ENCODE results near the gene FAM170A. TPM values are rescaled to one million over a fixed set of nuclear protein-coding genes. Genes with fewer than 3 reads are reported as not detected.

The FAM170A gene, protein sequence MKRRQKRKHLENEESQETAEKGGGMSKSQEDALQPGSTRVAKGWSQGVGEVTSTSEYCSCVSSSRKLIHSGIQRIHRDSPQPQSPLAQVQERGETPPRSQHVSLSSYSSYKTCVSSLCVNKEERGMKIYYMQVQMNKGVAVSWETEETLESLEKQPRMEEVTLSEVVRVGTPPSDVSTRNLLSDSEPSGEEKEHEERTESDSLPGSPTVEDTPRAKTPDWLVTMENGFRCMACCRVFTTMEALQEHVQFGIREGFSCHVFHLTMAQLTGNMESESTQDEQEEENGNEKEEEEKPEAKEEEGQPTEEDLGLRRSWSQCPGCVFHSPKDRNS
- total RNA-seq (2014; rRNA removed; shearing (Covaris generic)) = not detected in 2 replicates

DNA sequence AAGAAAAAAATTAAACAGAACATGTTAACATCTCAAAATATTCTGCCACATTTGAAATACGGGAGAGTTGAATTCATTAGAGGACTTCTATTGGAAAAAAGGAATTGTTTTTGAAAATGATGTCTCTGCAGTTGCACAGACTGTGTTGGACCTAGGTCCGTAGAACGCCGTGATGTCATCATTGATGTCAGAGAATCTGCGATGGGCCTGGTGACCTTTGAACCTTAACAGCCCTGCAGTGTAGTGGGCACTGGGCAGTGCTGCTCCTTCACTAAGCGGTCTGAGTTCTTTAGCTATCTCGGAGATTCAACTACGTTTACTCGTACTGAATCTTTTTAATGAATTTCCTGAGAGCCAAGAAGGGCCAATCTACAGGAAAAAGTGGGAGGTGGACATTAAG is at the start of gene FAM170A:
FAM170A (plus strand) TSS at position 220 of the 400 bp plus-strand sequence. CDS start 211 bp downstream, outside the sequence.
- Histone ChIP-seq H3K4me3 (ENCODE audit: insufficient read depth, low read depth, low read length) (no peak within 1 kb of the TSS), H3K36me3 (replicated peaks; ENCODE audit: control insufficient read depth, insufficient read depth, low read length) (no peaks in the 10 kb centered on the region), H3K27me3 (ENCODE audit: control insufficient read depth, insufficient read depth, low read length) (no peaks in the 10 kb centered on the region)
- DNase-seq = no peak

DNA sequence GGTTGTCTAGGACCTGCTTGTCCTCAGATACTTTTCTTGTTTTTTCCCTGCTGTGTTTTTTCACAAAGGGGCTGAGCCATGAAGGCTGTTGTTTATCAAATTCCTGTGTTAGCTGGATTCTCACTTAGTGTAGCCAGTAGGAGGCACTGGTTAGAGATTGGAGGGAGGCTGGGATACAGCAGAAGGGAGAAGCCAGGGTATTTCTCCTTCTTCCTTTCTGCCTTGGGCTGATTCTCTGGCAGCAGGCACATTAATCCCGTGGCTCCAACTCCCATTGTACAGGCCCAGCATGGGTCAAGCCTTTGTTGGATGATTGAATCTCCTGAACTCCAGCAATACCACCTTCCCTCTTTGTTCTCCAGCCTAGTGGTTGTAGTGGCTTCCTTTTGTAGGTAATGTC is 46.4 kb upstream of the FAM170A start:
- DNase-seq = peak; percentile 23

DNA sequence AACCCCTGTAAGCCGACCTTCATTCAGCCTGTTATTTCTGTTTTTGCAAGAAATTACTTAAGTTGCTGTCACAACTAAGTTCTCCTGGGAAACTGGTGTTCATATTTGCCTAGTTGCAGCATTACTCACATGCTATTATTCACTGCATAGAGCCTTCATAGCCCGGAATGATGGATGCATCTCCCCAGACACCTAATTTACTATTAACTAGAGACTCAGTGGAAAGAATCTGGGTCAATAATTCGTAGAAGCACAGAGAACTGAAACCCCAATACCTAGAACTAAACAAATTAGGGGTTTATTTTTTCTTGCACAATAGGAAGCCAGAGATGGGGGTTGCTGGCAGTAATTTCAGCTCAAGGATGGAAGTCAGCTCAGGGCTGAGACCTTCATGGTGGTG is 45.7 kb upstream of the FAM170A start:
- no peak for DNase-seq
- Histone ChIP-seq H3K27me3 (ENCODE audit: control insufficient read depth, insufficient read depth, low read length) (no peaks in the 10 kb centered on the region), H3K36me3 (replicated peaks; ENCODE audit: control insufficient read depth, insufficient read depth, low read length) (no peaks in the 10 kb centered on the region), H3K4me3 (ENCODE audit: insufficient read depth, low read depth, low read length) (no peak overlapping the region)

More for the DNA sequence above, 46.4 kb upstream of the FAM170A start:
- Histone ChIP-seq H3K4me3 (ENCODE audit: insufficient read depth, low read depth, low read length) (no peak overlapping the region), H3K36me3 (replicated peaks; ENCODE audit: control insufficient read depth, insufficient read depth, low read length) (no peaks in the 10 kb centered on the region), H3K27me3 (ENCODE audit: control insufficient read depth, insufficient read depth, low read length) (no peaks in the 10 kb centered on the region)

DNA sequence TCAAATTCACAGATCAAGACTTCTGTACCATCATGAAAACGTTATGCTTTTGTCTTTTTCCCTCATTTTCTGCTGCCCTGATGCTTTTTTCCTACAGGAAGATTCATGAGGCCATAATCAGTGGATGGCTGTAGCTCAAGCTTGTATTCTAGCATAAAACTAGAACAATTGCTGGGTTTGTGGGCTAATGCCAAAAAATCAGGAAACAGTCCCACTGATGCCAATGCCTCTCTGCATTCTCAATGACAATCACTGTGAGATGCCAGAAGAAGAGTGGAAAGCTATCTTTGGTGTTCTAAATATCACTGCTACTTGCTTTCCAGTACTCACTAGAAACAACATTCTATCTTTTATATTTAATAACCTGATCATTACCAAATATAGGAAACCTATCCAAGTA is 33.3 kb upstream of the FAM170A start:
- DNase-seq = no peak
- H3K36me3 ChIP-seq (replicated peaks; ENCODE audit: control insufficient read depth, insufficient read depth, low read length) = no peaks in the 10 kb centered on the region
- no peak overlapping the region for H3K4me3 ChIP-seq (ENCODE audit: insufficient read depth, low read depth, low read length)
- H3K27me3 ChIP-seq (ENCODE audit: control insufficient read depth, insufficient read depth, low read length) = no peaks in the 10 kb centered on the region

DNA sequence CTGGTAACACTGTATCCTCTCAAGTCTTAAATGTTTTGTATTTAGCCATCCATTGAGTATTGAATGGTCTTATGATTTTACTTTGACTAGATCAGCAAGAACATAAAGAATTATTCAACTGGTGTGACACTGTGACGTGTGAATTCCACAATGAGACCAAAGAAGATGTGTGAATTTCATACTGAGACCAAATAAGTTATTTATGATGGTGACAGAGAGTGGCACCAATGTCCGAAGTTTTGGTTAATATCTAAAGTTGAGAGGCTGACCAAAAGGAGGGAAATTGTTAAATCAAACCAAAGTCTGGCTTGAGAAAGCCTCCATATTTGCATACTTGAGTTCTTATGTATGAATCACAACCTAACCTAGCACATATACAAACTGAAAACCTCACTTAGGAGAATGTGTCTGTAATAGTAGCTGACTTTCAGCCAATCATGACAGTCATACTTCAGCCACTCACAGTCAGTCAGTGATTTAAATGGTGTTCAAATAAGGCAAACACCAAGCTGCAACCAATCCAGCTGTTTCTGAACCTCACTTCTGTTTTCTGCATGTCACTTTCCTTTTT is 31.5 kb upstream of the FAM170A start:
- H3K4me3 ChIP-seq (ENCODE audit: insufficient read depth, low read depth, low read length) = no peak overlapping the region
- DNase-seq = no peak
- no peaks in the 10 kb centered on the region for H3K36me3 ChIP-seq (replicated peaks; ENCODE audit: control insufficient read depth, insufficient read depth, low read length)
- H3K27me3 ChIP-seq (ENCODE audit: control insufficient read depth, insufficient read depth, low read length) = no peaks in the 10 kb centered on the region

DNA sequence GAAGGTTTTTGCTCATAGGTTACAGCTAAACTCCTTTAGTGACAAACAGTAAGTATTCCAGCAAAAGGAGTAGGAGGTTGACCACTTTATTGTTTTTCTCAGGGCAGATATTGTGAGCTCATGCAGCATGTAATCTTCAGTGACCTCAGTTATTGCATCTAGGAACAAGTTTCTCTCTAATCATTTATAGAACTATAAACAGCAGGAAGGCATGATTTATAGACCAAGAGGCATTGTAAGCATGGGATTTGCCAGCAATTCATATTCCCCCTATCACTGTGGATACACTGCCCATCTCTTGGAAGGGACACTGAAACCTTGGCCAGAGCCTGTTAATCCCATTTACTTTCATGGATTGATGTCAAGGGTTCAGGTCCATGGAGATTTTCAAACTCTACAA is 15.4 kb upstream of the FAM170A start:
- Histone ChIP-seq H3K36me3 (replicated peaks; ENCODE audit: control insufficient read depth, insufficient read depth, low read length) (no peaks in the 10 kb centered on the region), H3K27me3 (ENCODE audit: control insufficient read depth, insufficient read depth, low read length) (no peaks in the 10 kb centered on the region), H3K4me3 (ENCODE audit: insufficient read depth, low read depth, low read length) (no peak overlapping the region)
- no peak for DNase-seq

DNA sequence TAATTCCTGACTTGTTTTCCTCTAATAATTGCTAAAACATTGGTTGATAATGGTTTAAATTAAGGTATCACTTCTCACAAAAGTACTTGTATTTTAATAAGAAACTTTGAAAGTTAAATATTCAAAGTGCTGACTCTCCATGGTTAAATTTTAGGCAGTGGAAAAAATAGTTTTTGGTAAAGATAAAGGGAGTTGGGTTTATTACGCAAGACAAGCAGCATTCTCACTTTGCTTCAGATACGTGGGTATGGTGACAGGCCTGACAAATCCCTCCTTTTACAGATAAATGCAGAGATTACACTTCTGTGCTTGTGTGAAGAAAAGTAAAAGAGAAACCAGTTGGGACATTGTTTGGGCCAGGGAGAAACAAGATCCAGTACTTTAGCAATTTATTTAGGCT is 14.5 kb upstream of the FAM170A start:
- no peak for DNase-seq
- Histone ChIP-seq H3K4me3 (ENCODE audit: insufficient read depth, low read depth, low read length) (no peak overlapping the region), H3K27me3 (ENCODE audit: control insufficient read depth, insufficient read depth, low read length) (no peaks in the 10 kb centered on the region), H3K36me3 (replicated peaks; ENCODE audit: control insufficient read depth, insufficient read depth, low read length) (no peaks in the 10 kb centered on the region)

DNA sequence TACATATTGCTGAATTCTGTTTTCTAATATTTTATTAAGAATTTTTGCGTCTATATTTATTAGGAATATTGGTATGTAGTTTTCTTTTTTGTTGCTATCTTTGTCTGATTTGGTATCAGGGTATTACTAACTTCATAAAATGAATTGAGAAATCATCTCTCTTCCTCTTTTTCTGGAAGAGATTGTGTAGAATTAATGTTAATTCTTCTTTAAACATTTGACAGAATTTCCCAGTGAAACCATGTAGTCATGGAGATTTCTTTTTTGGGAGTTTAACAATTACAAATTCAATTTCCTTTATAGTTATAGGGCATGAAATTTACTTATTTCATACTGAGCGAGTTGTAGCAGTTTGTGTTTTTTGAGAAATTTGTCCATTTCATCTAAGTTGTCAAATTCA is 3.3 kb upstream of the FAM170A start:
- H3K4me3 ChIP-seq (ENCODE audit: insufficient read depth, low read depth, low read length) = no peak overlapping the region
- DNase-seq = no peak
- H3K36me3 ChIP-seq (replicated peaks; ENCODE audit: control insufficient read depth, insufficient read depth, low read length) = no peaks in the 10 kb centered on the region
- no peaks in the 10 kb centered on the region for H3K27me3 ChIP-seq (ENCODE audit: control insufficient read depth, insufficient read depth, low read length)

DNA sequence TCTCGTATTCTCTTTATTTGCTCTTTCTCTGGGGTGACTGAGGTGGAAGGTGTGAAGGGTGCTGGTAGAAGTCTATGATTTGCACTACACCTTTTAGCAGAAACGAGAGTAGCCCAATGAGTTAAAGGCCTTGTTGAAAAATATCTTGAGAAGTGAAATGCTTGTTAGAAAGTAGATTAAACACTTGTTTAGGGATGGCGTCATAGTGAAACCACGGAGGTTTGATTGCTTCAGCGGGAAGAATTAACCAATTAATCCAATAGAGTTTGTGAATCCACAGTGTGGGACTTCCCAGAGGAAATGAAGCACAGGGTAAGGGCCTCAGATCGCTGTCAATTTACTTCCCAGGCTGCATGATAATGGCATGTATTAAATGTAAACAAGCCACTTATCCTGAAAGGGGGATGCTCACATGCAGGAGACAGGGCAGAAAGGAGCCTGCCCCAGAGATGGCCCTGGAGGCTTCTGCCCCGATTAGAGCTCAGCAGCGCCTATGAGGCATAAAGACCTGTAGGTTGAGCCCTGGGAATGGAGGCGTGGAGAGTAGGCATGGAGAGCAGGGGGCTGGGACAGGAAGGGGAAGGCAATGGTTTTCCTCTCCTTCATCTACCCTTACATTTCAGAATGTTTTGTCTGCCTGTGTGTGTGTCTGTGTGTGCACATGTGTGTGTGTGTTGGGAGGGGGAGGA is 1.5 kb downstream of the FAM170A start:
- no peaks in the 10 kb centered on the region for H3K36me3 ChIP-seq (replicated peaks; ENCODE audit: control insufficient read depth, insufficient read depth, low read length)
- DNase-seq = no peak

DNA sequence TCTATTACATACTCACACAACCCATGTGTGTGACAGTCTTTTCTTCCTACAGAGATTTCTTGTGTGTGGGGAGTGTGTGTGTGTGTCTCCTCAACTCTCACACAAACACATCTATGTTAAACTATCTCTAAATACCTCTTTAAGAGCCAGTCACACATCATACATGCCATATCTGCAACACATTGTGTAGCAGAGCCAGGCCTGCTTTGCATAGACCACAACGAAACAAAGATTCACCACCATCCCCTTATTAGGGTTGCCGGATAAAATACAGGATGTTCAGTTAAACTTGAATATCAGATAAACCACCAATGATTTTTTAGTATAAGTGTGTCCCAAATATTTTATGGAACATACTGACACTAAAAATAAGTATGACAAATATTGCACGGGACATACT is 2.3 kb downstream of the FAM170A start:
- H3K4me3 ChIP-seq (ENCODE audit: insufficient read depth, low read depth, low read length) = no peak overlapping the region
- H3K27me3 ChIP-seq (ENCODE audit: control insufficient read depth, insufficient read depth, low read length) = no peaks in the 10 kb centered on the region
- no peak for DNase-seq
- H3K36me3 ChIP-seq (replicated peaks; ENCODE audit: control insufficient read depth, insufficient read depth, low read length) = no peaks in the 10 kb centered on the region

More for the DNA sequence above, 1.5 kb downstream of the FAM170A start:
- no peaks in the 10 kb centered on the region for H3K27me3 ChIP-seq (ENCODE audit: control insufficient read depth, insufficient read depth, low read length)
- H3K4me3 ChIP-seq (ENCODE audit: insufficient read depth, low read depth, low read length) = no peak overlapping the region

DNA sequence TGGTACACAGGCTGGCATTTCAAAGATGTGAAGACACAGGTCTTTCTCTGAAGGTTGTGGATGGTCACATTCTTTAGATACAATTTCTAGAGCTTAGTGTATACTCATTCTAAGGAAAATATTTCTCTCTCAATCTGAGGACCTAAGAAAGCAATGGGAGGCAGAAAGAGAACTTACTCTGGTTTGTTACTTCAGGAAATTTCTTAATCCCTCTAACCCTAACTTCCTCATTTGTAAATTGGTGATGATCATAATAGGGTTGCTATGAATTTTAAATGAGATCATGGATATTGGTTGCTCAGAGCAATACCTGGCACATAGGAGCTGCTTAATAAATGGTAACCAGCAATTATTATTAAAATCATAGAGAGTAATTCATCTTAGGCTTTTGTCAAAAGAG is 22.1 kb downstream of the FAM170A start:
- no peak overlapping the region for H3K4me3 ChIP-seq (ENCODE audit: insufficient read depth, low read depth, low read length)
- H3K27me3 ChIP-seq (ENCODE audit: control insufficient read depth, insufficient read depth, low read length) = no peaks in the 10 kb centered on the region
- no peak for DNase-seq
- no peaks in the 10 kb centered on the region for H3K36me3 ChIP-seq (replicated peaks; ENCODE audit: control insufficient read depth, insufficient read depth, low read length)

DNA sequence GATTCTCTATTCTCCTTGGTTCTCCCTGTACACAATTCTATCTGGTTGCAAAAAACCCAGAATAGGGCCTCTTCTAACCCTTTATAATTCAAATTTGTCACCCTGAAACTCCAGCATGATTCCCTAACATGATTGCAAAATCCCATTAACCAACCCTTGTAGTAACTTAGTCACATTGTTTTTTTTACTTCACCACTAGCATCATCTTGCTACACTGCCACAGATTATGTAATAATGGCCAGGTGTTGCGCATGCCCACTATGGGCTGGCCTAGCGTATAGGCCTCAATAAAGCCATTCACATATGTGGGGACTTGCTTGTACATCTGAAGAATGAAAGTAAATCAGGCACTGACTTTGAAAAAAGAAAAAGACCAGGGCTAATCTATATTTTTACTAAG is 25.7 kb downstream of the FAM170A start:
- no peak for DNase-seq
- no peaks in the 10 kb centered on the region for H3K27me3 ChIP-seq (ENCODE audit: control insufficient read depth, insufficient read depth, low read length)
- no peaks in the 10 kb centered on the region for H3K36me3 ChIP-seq (replicated peaks; ENCODE audit: control insufficient read depth, insufficient read depth, low read length)
- no peak overlapping the region for H3K4me3 ChIP-seq (ENCODE audit: insufficient read depth, low read depth, low read length)

DNA sequence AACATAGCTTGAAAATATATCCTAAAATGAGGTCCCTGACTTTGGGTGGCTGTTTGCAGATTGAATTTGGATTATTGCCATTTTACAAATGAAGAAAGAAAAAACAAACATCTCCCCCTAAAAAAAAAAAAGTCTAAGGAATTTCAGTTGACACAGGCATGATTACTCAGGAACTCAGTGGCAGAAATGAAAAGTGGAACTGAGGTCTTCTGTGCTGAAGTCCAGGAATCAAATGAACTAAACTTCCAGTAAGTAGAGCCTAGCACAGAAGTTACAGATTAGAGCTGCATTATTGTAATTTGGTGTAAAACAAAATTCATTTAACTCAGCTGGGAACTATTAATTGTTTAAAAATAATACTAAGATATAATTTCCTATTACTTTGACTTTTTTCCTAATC is 26.7 kb downstream of the FAM170A start:
- Histone ChIP-seq H3K36me3 (replicated peaks; ENCODE audit: control insufficient read depth, insufficient read depth, low read length) (no peaks in the 10 kb centered on the region), H3K27me3 (ENCODE audit: control insufficient read depth, insufficient read depth, low read length) (no peaks in the 10 kb centered on the region), H3K4me3 (ENCODE audit: insufficient read depth, low read depth, low read length) (no peak overlapping the region)
- no peak for DNase-seq

DNA sequence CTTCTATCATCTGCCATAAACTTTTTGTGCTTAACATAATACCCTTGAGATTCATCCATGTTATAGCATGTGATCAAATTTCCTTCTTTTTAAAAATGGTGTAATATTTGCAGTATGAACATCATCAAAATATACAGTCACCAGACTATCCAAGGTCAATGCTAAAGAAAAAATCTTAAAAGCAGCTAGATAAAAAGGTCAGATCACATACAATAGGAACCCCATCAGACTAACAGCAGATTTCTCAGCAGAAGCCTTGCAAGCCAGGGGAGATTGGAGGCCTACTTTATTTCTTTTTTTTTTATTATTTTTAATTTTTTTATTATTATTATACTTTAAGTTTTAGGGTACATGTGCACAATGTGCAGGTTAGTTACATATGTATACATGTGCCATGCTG is 37.2 kb downstream of the FAM170A start:
- no peaks in the 10 kb centered on the region for H3K36me3 ChIP-seq (replicated peaks; ENCODE audit: control insufficient read depth, insufficient read depth, low read length)
- no peaks in the 10 kb centered on the region for H3K27me3 ChIP-seq (ENCODE audit: control insufficient read depth, insufficient read depth, low read length)
- DNase-seq = no peak
- no peak overlapping the region for H3K4me3 ChIP-seq (ENCODE audit: insufficient read depth, low read depth, low read length)

DNA sequence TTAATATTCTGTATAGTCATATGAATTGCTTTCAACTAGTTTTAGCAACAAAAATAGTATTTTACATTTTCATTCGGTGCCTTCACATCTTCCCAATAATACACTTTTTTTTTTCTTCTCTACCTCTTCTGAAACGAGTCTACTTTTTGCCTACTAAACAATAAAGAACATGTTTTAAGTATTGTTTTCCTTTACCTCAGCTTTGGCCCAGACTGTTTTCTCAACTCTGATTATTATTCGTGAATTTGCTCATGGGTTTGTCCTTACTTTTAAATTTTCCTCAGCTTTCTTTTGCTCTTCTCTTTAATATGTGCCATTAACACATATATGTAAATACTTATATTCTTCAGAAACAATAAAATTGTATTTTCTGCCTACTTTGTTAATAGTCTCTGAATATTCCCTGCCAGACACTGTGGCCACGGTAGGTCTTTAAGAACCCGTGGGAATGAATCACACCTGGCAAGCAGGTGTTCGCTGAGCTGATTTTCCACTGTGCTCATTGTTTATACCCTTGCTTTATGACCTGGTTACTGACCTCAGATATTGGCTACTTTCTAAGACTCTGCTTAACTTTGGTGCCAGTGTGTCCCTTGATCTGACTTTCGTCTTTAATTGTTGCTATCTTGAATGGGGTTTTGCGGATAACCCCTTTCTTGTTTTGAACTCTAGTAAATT is 49.1 kb downstream of the FAM170A start:
- DNase-seq = no peak
- H3K36me3 ChIP-seq (replicated peaks; ENCODE audit: control insufficient read depth, insufficient read depth, low read length) = no peaks in the 10 kb centered on the region
- H3K27me3 ChIP-seq (ENCODE audit: control insufficient read depth, insufficient read depth, low read length) = no peaks in the 10 kb centered on the region
- no peak overlapping the region for H3K4me3 ChIP-seq (ENCODE audit: insufficient read depth, low read depth, low read length)

Measured in H7 (cell line).